Tibial artery (tissue), 4 donors: Measurements from ENCODE around the gene FAM83F.

Experiments used
- DNase-seq, 2 donors: peaks; one replicate each; pipeline ENCODE4 v3.0.0-alpha.2; 2019
- H3K27ac ChIP-seq, 2 donors: fragments of 200-600 bp; sonication (generic) in 1 of 2; 1 replicate in 1 of 2; 2 replicates in 1 of 2; pipeline ENCODE4 v1.5.1; 2018 to 2019; ENCODE audit warnings: mild to moderate bottlenecking in 1 of 2
- H3K27me3 ChIP-seq, 2 donors: fragments of 200-600 bp; sonication (generic) in 1 of 2; one replicate each; pipeline versions ENCODE4 v1.5.1 to v1.6.0; 2016 to 2019
- H3K36me3 ChIP-seq, 3 donors: fragments of 200-600 bp; sonication (generic) in 2 of 3; one replicate each; pipeline ENCODE4 v1.5.1; 2016 to 2019; ENCODE audit warnings: mild to moderate bottlenecking in 2 of 3
- H3K4me1 ChIP-seq, 4 donors: fragments of 200-600 bp; sonication (generic) in 2 of 4; 1 replicate in 3 of 4; 2 replicates in 1 of 4; pipeline ENCODE4 v1.5.1; 2016 to 2019
- H3K4me3 ChIP-seq, 2 donors: fragments of 200-600 bp; sonication (generic) in 1 of 2; 1 replicate in 1 of 2; 2 replicates in 1 of 2; pipeline ENCODE4 v1.5.1; 2018 to 2019; ENCODE audit warnings: mild to moderate bottlenecking in 2 of 2
- H3K9me3 ChIP-seq, 3 donors: fragments of 200-600 bp; sonication (generic) in 1 of 3; one replicate each; pipeline ENCODE4 v1.5.1; 2016 to 2019
- intact Hi-C: fragments of 100-400 bp; cut with DNase I; formaldehyde crosslinking; loops from one replicate; pipeline ENCODE4 v1.15.0; 2023; ENCODE audit warnings: low total_unique reads
- TF ChIP-seq, protein P1 (sequence below), 2 experiments: fragments of 200-600 bp in 1 of 2; fragments of 450-650 bp in 1 of 2; IDR thresholded peaks; one replicate each; pipeline ENCODE4 v1.5.1; 2017 to 2019; ENCODE audit warnings: antibody characterized with exemption in 2 of 2, mild to moderate bottlenecking in 1 of 2, moderate library complexity in 1 of 2

FAM83F gene

DNA sequence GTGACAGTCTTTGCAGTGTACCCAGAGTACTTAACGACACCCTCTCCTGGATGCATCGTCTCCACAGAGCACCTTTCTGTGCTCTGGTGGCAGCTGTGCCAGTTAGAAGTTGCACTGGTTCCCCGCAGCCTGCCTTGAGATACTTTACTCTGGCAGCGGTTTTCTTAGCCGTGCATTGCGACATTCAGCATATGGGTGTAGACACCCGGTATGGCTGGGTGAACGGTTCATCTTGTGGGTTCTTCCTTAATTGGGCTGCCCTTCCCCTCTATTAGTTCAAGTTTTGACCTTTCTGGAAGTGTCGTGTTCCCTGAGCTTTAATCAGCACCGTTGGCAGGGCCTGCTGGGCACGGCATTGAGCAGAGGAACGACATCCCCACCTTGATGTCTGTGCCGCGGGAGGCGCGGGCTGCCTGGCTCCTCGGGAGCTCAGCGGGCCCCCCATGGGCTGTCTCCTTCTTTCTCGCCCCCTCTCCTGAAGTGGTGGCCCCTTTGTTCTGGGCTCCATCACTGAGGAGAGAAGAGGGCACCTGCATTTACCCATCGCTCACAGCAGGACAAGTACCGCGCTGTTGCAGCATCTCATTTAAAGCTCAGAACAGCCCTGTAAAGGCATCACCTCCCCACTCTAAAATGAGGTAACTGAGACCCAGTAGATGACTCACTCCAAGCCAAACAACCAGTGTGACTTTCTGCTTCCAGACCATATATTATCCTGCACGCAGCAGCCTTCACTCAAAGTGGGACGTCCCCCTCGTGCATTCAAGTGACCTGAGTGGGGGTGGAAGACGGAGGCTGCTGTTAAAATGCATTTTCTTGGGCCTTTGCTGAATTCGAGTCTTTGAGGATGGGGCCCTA, 13.3 kb downstream of the FAM83F start:
- H3K27me3 ChIP-seq: peaks cover 0 to 49% of the 10 kb centered on the region in 2 donors
- H3K4me3 ChIP-seq: no peak overlapping the region
- H3K4me1 ChIP-seq: peaks cover 0 to 12% (median 0%) of the 10 kb centered on the region in 4 donors
- H3K36me3 ChIP-seq: no peaks in the 10 kb centered on the region
- H3K9me3 ChIP-seq: no peaks in the 10 kb centered on the region
- no peak overlapping the region for H3K27ac ChIP-seq
- intact Hi-C loops: no loop called here
- TF ChIP-seq, protein P1, sequence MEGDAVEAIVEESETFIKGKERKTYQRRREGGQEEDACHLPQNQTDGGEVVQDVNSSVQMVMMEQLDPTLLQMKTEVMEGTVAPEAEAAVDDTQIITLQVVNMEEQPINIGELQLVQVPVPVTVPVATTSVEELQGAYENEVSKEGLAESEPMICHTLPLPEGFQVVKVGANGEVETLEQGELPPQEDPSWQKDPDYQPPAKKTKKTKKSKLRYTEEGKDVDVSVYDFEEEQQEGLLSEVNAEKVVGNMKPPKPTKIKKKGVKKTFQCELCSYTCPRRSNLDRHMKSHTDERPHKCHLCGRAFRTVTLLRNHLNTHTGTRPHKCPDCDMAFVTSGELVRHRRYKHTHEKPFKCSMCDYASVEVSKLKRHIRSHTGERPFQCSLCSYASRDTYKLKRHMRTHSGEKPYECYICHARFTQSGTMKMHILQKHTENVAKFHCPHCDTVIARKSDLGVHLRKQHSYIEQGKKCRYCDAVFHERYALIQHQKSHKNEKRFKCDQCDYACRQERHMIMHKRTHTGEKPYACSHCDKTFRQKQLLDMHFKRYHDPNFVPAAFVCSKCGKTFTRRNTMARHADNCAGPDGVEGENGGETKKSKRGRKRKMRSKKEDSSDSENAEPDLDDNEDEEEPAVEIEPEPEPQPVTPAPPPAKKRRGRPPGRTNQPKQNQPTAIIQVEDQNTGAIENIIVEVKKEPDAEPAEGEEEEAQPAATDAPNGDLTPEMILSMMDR (IDR thresholded peaks at IDR 0.05): no peak
- no peak for DNase-seq

DNA sequence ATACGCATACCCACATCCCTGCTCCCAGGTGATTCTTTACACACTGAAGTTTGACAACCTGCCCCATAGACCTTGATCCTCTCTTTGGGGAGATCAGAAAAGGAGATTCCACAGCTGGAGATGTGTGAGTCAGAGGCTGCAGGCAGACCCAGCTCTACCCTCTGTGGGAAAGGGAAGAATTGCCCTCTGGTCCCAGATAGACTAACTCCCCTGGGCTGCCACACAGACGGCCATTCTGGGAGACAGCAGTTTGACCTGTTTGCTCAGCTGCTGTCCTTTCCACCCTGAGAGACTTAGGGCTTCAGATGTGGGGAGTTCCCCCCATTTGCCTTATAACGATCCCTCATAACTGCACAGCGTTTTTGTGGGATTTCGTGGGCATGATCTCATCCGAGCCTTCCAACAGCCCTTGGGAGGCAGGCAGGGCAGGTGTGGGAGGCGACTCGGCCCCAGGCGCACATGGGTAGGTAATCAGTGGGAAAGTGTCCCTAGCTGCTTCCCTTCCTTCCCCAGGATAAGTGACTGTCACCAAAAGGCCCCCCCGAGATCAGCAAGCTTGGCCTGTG, 14.1 kb downstream of the FAM83F start:
- no peak for DNase-seq
- Histone ChIP-seq H3K4me1 (peaks cover 0 to 12% (median 0%) of the 10 kb centered on the region in 4 donors), H3K27ac (no peak overlapping the region), H3K36me3 (no peaks in the 10 kb centered on the region), H3K4me3 (no peak overlapping the region), H3K27me3 (peaks cover 0 to 43% of the 10 kb centered on the region in 2 donors), H3K9me3 (no peaks in the 10 kb centered on the region)
- TF ChIP-seq, protein P1 (IDR thresholded peaks at IDR 0.05): no peak
- intact Hi-C loops: no loop called here

DNA sequence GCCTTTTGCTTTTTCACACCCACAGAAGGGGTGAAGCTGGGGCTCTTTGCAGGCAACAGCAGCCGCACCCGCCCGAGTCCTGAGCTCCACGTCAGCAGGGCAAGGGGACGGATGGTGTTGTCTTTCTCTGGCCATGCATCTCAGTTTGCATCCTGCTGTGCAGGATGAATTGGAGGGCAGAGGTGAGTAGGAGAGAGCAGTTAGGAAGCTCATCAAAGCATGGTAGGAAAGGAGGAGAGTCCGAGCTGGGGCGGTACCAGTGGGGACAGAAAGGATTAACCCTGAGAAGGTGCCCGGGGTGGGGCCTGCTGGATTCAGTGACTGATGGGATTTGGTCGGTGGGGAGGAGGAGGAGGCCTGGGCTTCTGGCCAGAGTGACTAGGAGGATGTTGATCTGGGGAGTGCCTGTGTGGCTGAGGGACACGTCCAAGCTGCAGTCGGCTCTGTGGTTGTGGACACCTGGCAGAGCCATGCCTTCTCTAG, 14.6 kb downstream of the FAM83F start:
- H3K27me3 ChIP-seq: peaks cover 0 to 38% of the 10 kb centered on the region in 2 donors
- H3K9me3 ChIP-seq: no peaks in the 10 kb centered on the region
- H3K4me3 ChIP-seq: no peak overlapping the region
- H3K4me1 ChIP-seq: peaks cover 0 to 12% (median 0%) of the 10 kb centered on the region in 4 donors
- no peak overlapping the region for H3K27ac ChIP-seq
- no peak for DNase-seq
- intact Hi-C loops: no loop called here
- no peaks in the 10 kb centered on the region for H3K36me3 ChIP-seq
- TF ChIP-seq, protein P1 (IDR thresholded peaks at IDR 0.05): no peak

DNA sequence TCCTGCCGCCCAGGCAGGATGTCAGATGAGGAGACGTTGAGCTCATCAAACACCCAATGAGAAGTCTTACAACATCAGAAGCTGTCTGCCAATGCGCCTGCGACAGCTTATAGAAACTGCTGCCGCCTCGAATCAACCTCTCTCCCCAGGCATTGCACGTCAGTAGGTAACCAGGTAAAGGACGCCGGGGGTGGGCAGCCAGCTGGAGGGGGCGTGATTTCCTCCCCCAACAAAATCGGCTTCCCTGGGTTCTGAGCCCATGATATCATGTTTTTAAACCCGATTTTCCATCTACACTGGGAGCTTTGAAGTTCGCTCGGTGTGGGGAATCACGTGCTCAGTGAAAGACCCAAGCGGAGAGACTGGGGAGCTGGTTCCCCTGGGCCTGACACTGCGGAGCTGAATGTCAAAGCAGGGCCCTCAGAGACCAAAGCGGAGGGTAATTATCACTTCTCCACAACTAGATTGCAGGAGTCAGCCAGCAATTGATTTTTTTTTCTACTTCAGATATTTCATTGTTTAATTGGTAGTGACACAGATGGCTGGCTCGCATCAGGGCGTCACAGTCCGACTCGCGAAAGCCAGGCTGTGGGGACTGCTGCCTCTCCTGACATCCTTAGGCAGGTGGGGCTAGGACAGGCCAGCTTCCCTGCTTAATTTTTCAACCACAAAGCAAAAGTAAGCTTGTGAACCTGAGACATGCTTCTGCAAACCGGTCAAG, 15.4 kb downstream of the FAM83F start:
- no peak for DNase-seq
- TF ChIP-seq, protein P1 (IDR thresholded peaks at IDR 0.05): no peak
- Histone ChIP-seq H3K36me3 (no peaks in the 10 kb centered on the region), H3K4me1 (peaks cover 0 to 12% (median 0%) of the 10 kb centered on the region in 4 donors), H3K9me3 (no peaks in the 10 kb centered on the region), H3K27ac (no peak overlapping the region), H3K27me3 (peaks cover 0 to 36% of the 10 kb centered on the region in 2 donors), H3K4me3 (no peak overlapping the region)
- intact Hi-C loops: no loop called here

DNA sequence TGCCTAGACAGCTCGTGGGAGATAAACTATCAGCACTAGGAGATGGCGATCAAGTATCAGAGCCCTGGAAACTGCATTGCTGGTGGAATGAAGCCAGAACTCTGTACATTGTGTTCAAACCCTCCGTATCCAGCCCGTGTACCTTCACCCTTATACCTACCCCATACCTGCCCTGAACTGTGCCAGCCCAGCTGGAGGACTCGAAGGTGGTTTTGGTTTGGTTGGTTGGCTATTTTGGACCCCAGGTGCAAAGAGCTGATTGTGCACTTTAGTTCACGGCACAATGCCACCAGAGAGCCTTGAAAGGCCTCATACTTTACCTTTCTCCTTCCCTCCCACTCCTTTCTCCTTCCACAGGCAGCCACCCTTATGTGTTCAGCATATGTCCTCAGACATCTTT, 16.0 kb downstream of the FAM83F start:
- intact Hi-C loops: no loop called here
- TF ChIP-seq, protein P1 (IDR thresholded peaks at IDR 0.05): no peak
- H3K36me3 ChIP-seq: no peaks in the 10 kb centered on the region
- peaks cover 0 to 12% (median 0%) of the 10 kb centered on the region in 4 donors for H3K4me1 ChIP-seq
- peaks cover 0 to 39% of the 10 kb centered on the region in 2 donors for H3K27me3 ChIP-seq
- DNase-seq: no peak
- H3K9me3 ChIP-seq: no peaks in the 10 kb centered on the region
- H3K4me3 ChIP-seq: no peak overlapping the region
- no peak overlapping the region for H3K27ac ChIP-seq
